HepG2 (cell line): ENCODE data around the gene RAB6B. TPM values are rescaled to one million over a fixed set of nuclear protein-coding genes. Genes with fewer than 3 reads are reported as not detected.

Source experiments
- BRD4 ChIP-seq: sonication (generic); formaldehyde crosslinking; IDR thresholded peaks from 2 replicates; pipeline ENCODE4 v1.4.0; 2020; ENCODE audit warnings: missing genetic modification reagents
- CENPX ChIP-seq: sonication (generic); formaldehyde crosslinking; IDR thresholded peaks from 2 replicates; pipeline ENCODE4 v1.9.0; 2021; ENCODE audit warnings: mild to moderate bottlenecking, missing genetic modification reagents, moderate library complexity
- HNF1B ChIP-seq: sonication (generic); formaldehyde crosslinking; IDR thresholded peaks from 2 replicates; pipeline ENCODE4 v1.5.1; 2020; ENCODE audit warnings: mild to moderate bottlenecking, moderate library complexity, missing genetic modification reagents
- RBM22 ChIP-seq: fragments of 200-400 bp; formaldehyde crosslinking; optimal IDR thresholded peaks from 2 replicates; pipeline ENCODE3; 2017; ENCODE audit warnings: mild to moderate bottlenecking, low read length, moderate library complexity
- STAG1 ChIP-seq: sonication (generic); formaldehyde crosslinking; IDR thresholded peaks from 2 replicates; pipeline ENCODE4 v1.4.0; 2020; ENCODE audit warnings: missing genetic modification reagents
- USF2 ChIP-seq, 2 experiments: sonication (generic) in 1 of 2; formaldehyde crosslinking in 1 of 2; IDR thresholded peaks; 2 replicates each; pipeline versions ENCODE4 v1.5.1 to v1.6.1; 2011 to 2020; ENCODE audit warnings: borderline replicate concordance in 1 of 2, low read depth in 1 of 2, low read length in 1 of 2, mild to moderate bottlenecking in 1 of 2, missing genetic modification reagents in 1 of 2, moderate library complexity in 1 of 2
- ZMYM2 ChIP-seq: sonication (generic); formaldehyde crosslinking; IDR thresholded peaks from 2 replicates; pipeline ENCODE4 v1.8.0; 2022; ENCODE audit warnings: mild to moderate bottlenecking, missing genetic modification reagents
- ZNF317 ChIP-seq: sonication (generic); formaldehyde crosslinking; IDR thresholded peaks from 2 replicates; pipeline ENCODE4 v1.5.0; 2020; ENCODE audit warnings: mild to moderate bottlenecking, missing genetic modification reagents
- ZNF354B ChIP-seq: sonication (generic); formaldehyde crosslinking; IDR thresholded peaks from 2 replicates; pipeline ENCODE4 v1.8.0; 2022; ENCODE audit warnings: mild to moderate bottlenecking, missing genetic modification reagents
- ZNF614 ChIP-seq: IDR thresholded peaks from 2 replicates; pipeline ENCODE4 v1.6.1; 2018; ENCODE audit warnings: missing biosample characterization, missing genetic modification reagents, inconsistent platforms, borderline replicate concordance
- ZNF781 ChIP-seq: sonication (generic); formaldehyde crosslinking; IDR thresholded peaks from 2 replicates; pipeline ENCODE4 v1.5.1; 2020; ENCODE audit warnings: borderline replicate concordance, mild to moderate bottlenecking, missing genetic modification reagents; ENCODE audit errors: not compliant biosample characterization
- polyA plus RNA-seq, 8 experiments: library from polyadenylated mRNA; depleted of rRNA in 3 of 8; stranded (reverse) in 7 of 8; unstranded in 1 of 8; fragments of >200 nt; fragmentation: Illumina TruSeq in 4 of 8; extraction: Trizol in 4 of 8; gene quantifications; 2 replicates each; pipeline versions ENCODE4 v1.2.1 to v1.2.3, GENCODE V29; 2011 to 2016; ENCODE audit warnings: low read depth in 4 of 8, missing spikeins in 1 of 8, mixed read lengths in 1 of 8; ENCODE audit not compliant: insufficient read depth in 1 of 8
- total RNA-seq, 5 experiments: library from RNA; depleted of rRNA; stranded (reverse); fragments of >200 nt; fragmentation: Illumina TruSeq; extraction: Trizol; gene quantifications; 2 replicates each; pipeline ENCODE4 v1.2.3, GENCODE V29; 2016; ENCODE audit warnings: low read depth in 1 of 5
- TF ChIP-seq, protein P1 (sequence below): sonication (generic); formaldehyde crosslinking; IDR thresholded peaks from 2 replicates; pipeline ENCODE4 v1.4.0; 2020; ENCODE audit warnings: missing genetic modification reagents, borderline replicate concordance

RAB6B gene
- total and polyA plus RNA-seq, 2 of the 13 experiments (the other 11 are each of a cell fraction or from before 2014, with no cell fraction given) = 0.16 TPM; not detected in 1

DNA sequence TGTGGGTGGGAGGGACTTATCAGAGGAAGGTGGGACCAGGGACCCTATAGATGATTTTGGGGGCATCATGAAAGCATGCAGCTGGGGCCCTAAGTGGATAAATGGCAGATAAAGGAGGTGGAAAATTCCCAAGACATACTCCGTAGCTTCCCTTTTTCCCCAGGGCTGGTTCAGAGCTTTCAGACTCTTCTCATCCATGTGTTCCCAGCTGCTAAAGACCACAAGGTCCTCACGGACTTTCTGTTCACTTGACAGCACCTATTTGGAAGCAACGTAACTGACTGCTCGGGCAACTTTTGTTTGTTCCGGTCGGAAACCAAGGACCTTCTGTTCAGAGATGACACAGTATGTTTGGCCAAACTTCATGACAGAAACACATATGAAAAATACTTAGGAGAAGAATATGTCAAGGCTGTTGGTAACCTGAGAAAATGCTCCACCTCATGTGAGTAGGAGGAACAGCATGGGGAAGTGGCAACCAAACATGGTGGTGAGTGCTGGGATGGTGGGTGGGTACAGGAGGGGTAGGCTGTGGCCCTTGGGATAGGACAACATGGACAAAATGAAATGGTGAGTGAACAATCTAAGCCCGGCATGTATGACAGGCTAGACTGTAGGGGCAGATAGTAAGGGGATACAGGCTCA is 118.8 kb downstream of the RAB6B start (continued):
- TF ChIP-seq ZNF614 (CRISPR knock-in tag) (no peak), STAG1 (CRISPR knock-in tag) (0 out of 2 replicates have a peak, but pooled peaks have one; percentile 8), BRD4 (no peak), USF2 (IDR thresholded peaks at IDR 0.05; ENCODE audit: low read depth, low read length) (no peak), USF2 (CRISPR knock-in tag; IDR thresholded peaks at IDR 0.05; ENCODE audit: borderline replicate concordance) (no peak), ZNF781 (CRISPR knock-in tag) (no peak), CENPX (CRISPR knock-in tag) (no peak), ZNF317 (CRISPR knock-in tag) (no peak), HNF1B (CRISPR knock-in tag) (0 out of 2 replicates have a peak, but pooled peaks have one; percentile 24), ZMYM2 (no peak), ZNF354B (CRISPR knock-in tag) (no peak), RBM22 (peak; percentile 99)
- TF ChIP-seq, protein P1, sequence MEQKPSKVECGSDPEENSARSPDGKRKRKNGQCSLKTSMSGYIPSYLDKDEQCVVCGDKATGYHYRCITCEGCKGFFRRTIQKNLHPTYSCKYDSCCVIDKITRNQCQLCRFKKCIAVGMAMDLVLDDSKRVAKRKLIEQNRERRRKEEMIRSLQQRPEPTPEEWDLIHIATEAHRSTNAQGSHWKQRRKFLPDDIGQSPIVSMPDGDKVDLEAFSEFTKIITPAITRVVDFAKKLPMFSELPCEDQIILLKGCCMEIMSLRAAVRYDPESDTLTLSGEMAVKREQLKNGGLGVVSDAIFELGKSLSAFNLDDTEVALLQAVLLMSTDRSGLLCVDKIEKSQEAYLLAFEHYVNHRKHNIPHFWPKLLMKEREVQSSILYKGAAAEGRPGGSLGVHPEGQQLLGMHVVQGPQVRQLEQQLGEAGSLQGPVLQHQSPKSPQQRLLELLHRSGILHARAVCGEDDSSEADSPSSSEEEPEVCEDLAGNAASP (CRISPR knock-in tag) = no peak
